Nephron (organoid): ENCODE measurements around the gene LAMA5.

Experiments
- H3K27ac Mint-ChIP-seq, 3 experiments: 2 replicates each; pipeline ENCODE4 v1.8.0; 2020; ENCODE audit warnings: mixed read lengths in 3 of 3, mild to moderate bottlenecking in 2 of 3, moderate library complexity in 1 of 3
- H3K27me3 Mint-ChIP-seq: 2 replicates; pipeline ENCODE4 v1.8.0; 2021; ENCODE audit warnings: low read depth, mild to moderate bottlenecking, moderate library complexity, mixed read lengths
- H3K36me3 Mint-ChIP-seq: 2 replicates; pipeline ENCODE4 v1.8.0; 2020; ENCODE audit warnings: low read depth, mixed read lengths
- H3K4me1 Mint-ChIP-seq: 2 replicates; pipeline ENCODE4 v1.8.0; 2020; ENCODE audit warnings: mixed read lengths
- H3K4me3 Mint-ChIP-seq, 3 experiments: 2 replicates each; pipeline ENCODE4 v1.8.0; 2020; ENCODE audit warnings: mild to moderate bottlenecking in 3 of 3, mixed read lengths in 3 of 3, moderate library complexity in 2 of 3
- H3K9me3 Mint-ChIP-seq: 2 replicates; pipeline ENCODE4 v1.8.0; 2020; ENCODE audit warnings: mixed read lengths
- CTCF ChIP-seq, 3 experiments: fragments of 200-600 bp; sonication (generic); IDR thresholded peaks; one replicate each; pipeline ENCODE4 v1.5.0; 2021; ENCODE audit warnings: antibody characterized with exemption in 3 of 3; ENCODE audit not compliant: unreplicated experiment in 3 of 3

The LAMA5 gene

GRCh38 chr20:62408055-62408454 lies 40.9 kb upstream of the LAMA5 start:
- Mint-ChIP-seq H3K36me3 (no peaks in the 10 kb centered on the region), H3K4me3 (peak overlapping the region; percentile 61 to 73 (median 63)), H3K27ac (no peak overlapping the region), H3K27me3 (peaks cover 10% of the 10 kb centered on the region), H3K4me1 (peaks cover 11% of the 10 kb centered on the region), H3K9me3 (no peaks in the 10 kb centered on the region)
- TF ChIP-seq CTCF (IDR thresholded peaks at IDR 0.05; ENCODE audit: unreplicated experiment in 3 of 3), result no peak

- H3K4me1 Mint-ChIP-seq, result peaks cover 11% of the 10 kb centered on the region
- H3K4me3 Mint-ChIP-seq, result peak within 1 kb of the TSS; percentile 76 to 84 (median 83)
- no peak within 1 kb of the TSS for H3K27ac Mint-ChIP-seq
- peaks cover 10% of the 10 kb centered on the region for H3K27me3 Mint-ChIP-seq
- H3K9me3 Mint-ChIP-seq, result no peaks in the 10 kb centered on the region
- H3K36me3 Mint-ChIP-seq, result no peaks in the 10 kb centered on the region
- TF ChIP-seq CTCF (IDR thresholded peaks at IDR 0.05; ENCODE audit: unreplicated experiment in 3 of 3), result no peak
These were observed 40.3 kb upstream of the LAMA5 start, which contains the start of gene CABLES2 for GRCh38 chr20:62407221-62407992. Gene CABLES2, minus strand, starts transcription at chr20:62407285. Its CDS starts 9 bp downstream, at chr20:62407276.

GRCh38 chr20:62406635-62407176 lies 39.6 kb upstream of the LAMA5 start:
- Mint-ChIP-seq H3K27ac (no peak overlapping the region), H3K4me1 (peaks cover 11% of the 10 kb centered on the region), H3K36me3 (no peaks in the 10 kb centered on the region), H3K4me3 (peak overlapping the region; percentile 72 to 84 (median 83)), H3K9me3 (no peaks in the 10 kb centered on the region), H3K27me3 (peaks cover 10% of the 10 kb centered on the region)
- no peak for TF ChIP-seq CTCF (IDR thresholded peaks at IDR 0.05; ENCODE audit: unreplicated experiment in 3 of 3)

GRCh38 chr20:62405981-62406513 lies 38.9 kb upstream of the LAMA5 start:
- TF ChIP-seq CTCF (IDR thresholded peaks at IDR 0.05; ENCODE audit: unreplicated experiment in 3 of 3), result no peak
- no peaks in the 10 kb centered on the region for H3K9me3 Mint-ChIP-seq
- no peaks in the 10 kb centered on the region for H3K36me3 Mint-ChIP-seq
- peaks cover 10% of the 10 kb centered on the region for H3K27me3 Mint-ChIP-seq
- no peak overlapping the region for H3K27ac Mint-ChIP-seq
- H3K4me3 Mint-ChIP-seq, result peak overlapping the region; percentile 72 to 84 (median 83)
- peaks cover 11% of the 10 kb centered on the region for H3K4me1 Mint-ChIP-seq

GRCh38 chr20:62405108-62405980 lies 38.2 kb upstream of the LAMA5 start:
- Mint-ChIP-seq H3K9me3 (no peaks in the 10 kb centered on the region), H3K27me3 (peaks cover 10% of the 10 kb centered on the region), H3K4me3 (peak overlapping the region; percentile 72 to 84 (median 83)), H3K4me1 (peaks cover 11% of the 10 kb centered on the region), H3K36me3 (peaks cover 4% of the 10 kb centered on the region), H3K27ac (peak overlapping the region in 1 of 3 experiments; percentile 1)
- TF ChIP-seq CTCF (IDR thresholded peaks at IDR 0.05; ENCODE audit: unreplicated experiment in 3 of 3), result peak; percentile 51 to 58 (median 57)
